GM10248 (cell line): ENCODE data around the gene TOM1L2.

Experiments
- CTCF ChIA-PET: fragments of 300-600 bp; sonication (Branson Sonifier 250); formaldehyde crosslinking; extraction: SDS; loops from one replicate; lab custom pipeline; 2021; ENCODE audit warnings: antibody characterized with exemption; lab: Yijun Ruan, JAX
- POLR2A ChIA-PET: fragments of 350-650 bp; sonication (Branson Sonifier 250); formaldehyde crosslinking; extraction: SDS; loops from one replicate; lab custom pipeline; 2020; ENCODE audit warnings: antibody characterized with exemption; lab: Yijun Ruan, JAX
- DNase-seq: peaks from one replicate; pipeline ENCODE4 v3.0.0; 2012; ENCODE audit errors: extremely low spot score
- TF ChIP-seq, protein P1 (sequence below): IDR thresholded peaks from 2 replicates; pipeline ENCODE4 v1.5.1; 2012; ENCODE audit warnings: mild to moderate bottlenecking, low read depth; ENCODE audit errors: extremely low read depth, missing control alignments, control extremely low read depth

TOM1L2 gene

GRCh38 chr17:17922070-17922614, 50.1 kb downstream of the TOM1L2 start:
- POLR2A ChIA-PET = no interaction called here
- DNase-seq = no peak
- TF ChIP-seq, protein P1, sequence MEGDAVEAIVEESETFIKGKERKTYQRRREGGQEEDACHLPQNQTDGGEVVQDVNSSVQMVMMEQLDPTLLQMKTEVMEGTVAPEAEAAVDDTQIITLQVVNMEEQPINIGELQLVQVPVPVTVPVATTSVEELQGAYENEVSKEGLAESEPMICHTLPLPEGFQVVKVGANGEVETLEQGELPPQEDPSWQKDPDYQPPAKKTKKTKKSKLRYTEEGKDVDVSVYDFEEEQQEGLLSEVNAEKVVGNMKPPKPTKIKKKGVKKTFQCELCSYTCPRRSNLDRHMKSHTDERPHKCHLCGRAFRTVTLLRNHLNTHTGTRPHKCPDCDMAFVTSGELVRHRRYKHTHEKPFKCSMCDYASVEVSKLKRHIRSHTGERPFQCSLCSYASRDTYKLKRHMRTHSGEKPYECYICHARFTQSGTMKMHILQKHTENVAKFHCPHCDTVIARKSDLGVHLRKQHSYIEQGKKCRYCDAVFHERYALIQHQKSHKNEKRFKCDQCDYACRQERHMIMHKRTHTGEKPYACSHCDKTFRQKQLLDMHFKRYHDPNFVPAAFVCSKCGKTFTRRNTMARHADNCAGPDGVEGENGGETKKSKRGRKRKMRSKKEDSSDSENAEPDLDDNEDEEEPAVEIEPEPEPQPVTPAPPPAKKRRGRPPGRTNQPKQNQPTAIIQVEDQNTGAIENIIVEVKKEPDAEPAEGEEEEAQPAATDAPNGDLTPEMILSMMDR = no peak
- CTCF ChIA-PET = interaction anchor here (1.1 to 2.0 kb wide), 6 partner anchors 9 to 242 kb away, joined by 3 to 6 read pairs (median 4); no protein-coding TSS in a partner anchor

GRCh38 chr17:17921192-17922069, 50.8 kb downstream of the TOM1L2 start:
- ChIA-PET CTCF (interaction anchor here (1.1 to 2.0 kb wide), 7 partner anchors 10 to 241 kb away, joined by 3 to 6 read pairs (median 4); no protein-coding TSS in a partner anchor), POLR2A (interaction anchor here (0.6 kb wide), 1 partner anchor 182 kb away, joined by 6 read pairs; no protein-coding TSS in a partner anchor)
- TF ChIP-seq, protein P1 = no peak
- no peak for DNase-seq

GRCh38 chr17:17919169-17920107, 52.8 kb downstream of the TOM1L2 start:
- ChIA-PET POLR2A (no interaction called here), CTCF (interaction anchor here (0.6 to 4.5 kb wide), 55 partner anchors 8 to 422 kb away, joined by 3 to 48 read pairs (median 5); partner anchors contain the start of gene RAI1)
- peak; percentile 79 for DNase-seq
- TF ChIP-seq, protein P1 = peak; percentile 85

DNA sequence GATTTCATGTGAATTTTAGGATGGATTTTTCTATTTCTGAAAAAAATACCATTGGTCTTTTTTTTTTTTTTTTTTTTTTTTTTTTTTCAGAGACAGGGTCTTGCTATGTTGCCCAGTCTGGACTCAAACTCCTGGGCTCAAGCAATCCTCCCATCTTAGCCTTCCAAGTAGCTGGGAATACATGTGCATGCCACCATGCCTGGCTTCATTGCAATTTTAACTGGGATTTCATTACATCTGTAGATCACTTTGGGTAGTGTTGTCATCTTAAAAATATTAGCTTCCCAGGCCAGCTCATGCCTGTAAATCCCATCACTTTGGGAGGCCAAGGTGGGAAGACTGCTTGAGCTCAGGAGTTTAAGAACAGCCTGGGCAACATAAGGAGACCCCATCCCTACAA, 54.8 kb downstream of the TOM1L2 start:
- TF ChIP-seq, protein P1 = no peak
- ChIA-PET POLR2A (no interaction called here), CTCF (interaction anchor here (2.4 to 4.5 kb wide), 4 partner anchors 15 to 57 kb away, joined by 17 to 48 read pairs (median 21); no protein-coding TSS in a partner anchor)
- DNase-seq = no peak

- ChIA-PET POLR2A (no interaction called here), CTCF (no interaction called here)
- TF ChIP-seq, protein P1 = no peak
- DNase-seq = no peak
Observed at GRCh38 chr17:17915183-17915582, 57.0 kb downstream of the TOM1L2 start.
